Measurements from ENCODE around the gene CENPF.

DNA sequence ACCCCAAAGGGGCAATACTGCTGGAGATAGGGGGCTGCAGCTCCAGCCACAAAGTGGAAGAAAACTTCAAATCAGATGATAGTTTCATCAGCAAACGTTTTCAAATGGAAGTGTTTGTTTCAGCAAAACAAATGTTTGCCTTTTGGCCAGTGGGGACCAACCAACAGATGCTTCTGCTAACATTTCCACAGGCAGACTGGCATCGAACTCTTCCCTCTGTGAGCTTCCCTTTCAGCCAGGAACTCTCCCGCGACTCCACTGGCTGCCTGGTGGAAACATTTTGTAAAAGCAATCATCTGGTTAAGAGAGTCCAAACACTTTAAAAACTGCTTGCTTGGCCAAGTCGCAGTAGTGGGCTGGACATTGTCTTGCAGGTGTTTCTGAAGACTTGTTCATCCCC, 30.7 kb downstream of the CENPF start:
- TF ChIP-seq, protein P1, sequence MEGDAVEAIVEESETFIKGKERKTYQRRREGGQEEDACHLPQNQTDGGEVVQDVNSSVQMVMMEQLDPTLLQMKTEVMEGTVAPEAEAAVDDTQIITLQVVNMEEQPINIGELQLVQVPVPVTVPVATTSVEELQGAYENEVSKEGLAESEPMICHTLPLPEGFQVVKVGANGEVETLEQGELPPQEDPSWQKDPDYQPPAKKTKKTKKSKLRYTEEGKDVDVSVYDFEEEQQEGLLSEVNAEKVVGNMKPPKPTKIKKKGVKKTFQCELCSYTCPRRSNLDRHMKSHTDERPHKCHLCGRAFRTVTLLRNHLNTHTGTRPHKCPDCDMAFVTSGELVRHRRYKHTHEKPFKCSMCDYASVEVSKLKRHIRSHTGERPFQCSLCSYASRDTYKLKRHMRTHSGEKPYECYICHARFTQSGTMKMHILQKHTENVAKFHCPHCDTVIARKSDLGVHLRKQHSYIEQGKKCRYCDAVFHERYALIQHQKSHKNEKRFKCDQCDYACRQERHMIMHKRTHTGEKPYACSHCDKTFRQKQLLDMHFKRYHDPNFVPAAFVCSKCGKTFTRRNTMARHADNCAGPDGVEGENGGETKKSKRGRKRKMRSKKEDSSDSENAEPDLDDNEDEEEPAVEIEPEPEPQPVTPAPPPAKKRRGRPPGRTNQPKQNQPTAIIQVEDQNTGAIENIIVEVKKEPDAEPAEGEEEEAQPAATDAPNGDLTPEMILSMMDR (IDR thresholded peaks at IDR 0.05; ENCODE audit: low read depth, low read length): no peak
- no peak for TF ChIP-seq EZH2phosphoT487 (IDR thresholded peaks at IDR 0.05; ENCODE audit: low read depth)
